LNCAP (cell line): ENCODE data around the gene RTN4RL2.

Source experiments
- TF ChIP-seq, protein P1 (sequence below): fragments of 450-650 bp; IDR thresholded peaks from 2 replicates; pipeline ENCODE4 v1.5.1; 2017; ENCODE audit warnings: mild to moderate bottlenecking

Gene RTN4RL2

DNA sequence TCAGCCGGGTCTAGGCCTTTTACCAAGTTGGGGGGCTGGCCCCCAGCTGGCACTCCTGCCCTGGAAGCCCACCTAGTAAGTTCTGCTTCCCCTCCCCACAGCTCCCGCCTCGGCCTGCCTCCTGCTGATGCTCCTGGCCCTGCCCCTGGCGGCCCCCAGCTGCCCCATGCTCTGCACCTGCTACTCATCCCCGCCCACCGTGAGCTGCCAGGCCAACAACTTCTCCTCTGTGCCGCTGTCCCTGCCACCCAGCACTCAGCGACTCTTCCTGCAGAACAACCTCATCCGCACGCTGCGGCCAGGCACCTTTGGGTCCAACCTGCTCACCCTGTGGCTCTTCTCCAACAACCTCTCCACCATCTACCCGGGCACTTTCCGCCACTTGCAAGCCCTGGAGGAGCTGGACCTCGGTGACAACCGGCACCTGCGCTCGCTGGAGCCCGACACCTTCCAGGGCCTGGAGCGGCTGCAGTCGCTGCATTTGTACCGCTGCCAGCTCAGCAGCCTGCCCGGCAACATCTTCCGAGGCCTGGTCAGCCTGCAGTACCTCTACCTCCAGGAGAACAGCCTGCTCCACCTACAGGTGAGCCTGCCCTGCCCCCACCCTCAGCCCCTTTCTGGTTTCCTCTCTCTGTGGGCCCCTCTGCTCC, 7.3 kb downstream of the RTN4RL2 start:
- TF ChIP-seq, protein P1, sequence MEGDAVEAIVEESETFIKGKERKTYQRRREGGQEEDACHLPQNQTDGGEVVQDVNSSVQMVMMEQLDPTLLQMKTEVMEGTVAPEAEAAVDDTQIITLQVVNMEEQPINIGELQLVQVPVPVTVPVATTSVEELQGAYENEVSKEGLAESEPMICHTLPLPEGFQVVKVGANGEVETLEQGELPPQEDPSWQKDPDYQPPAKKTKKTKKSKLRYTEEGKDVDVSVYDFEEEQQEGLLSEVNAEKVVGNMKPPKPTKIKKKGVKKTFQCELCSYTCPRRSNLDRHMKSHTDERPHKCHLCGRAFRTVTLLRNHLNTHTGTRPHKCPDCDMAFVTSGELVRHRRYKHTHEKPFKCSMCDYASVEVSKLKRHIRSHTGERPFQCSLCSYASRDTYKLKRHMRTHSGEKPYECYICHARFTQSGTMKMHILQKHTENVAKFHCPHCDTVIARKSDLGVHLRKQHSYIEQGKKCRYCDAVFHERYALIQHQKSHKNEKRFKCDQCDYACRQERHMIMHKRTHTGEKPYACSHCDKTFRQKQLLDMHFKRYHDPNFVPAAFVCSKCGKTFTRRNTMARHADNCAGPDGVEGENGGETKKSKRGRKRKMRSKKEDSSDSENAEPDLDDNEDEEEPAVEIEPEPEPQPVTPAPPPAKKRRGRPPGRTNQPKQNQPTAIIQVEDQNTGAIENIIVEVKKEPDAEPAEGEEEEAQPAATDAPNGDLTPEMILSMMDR = no peak

DNA sequence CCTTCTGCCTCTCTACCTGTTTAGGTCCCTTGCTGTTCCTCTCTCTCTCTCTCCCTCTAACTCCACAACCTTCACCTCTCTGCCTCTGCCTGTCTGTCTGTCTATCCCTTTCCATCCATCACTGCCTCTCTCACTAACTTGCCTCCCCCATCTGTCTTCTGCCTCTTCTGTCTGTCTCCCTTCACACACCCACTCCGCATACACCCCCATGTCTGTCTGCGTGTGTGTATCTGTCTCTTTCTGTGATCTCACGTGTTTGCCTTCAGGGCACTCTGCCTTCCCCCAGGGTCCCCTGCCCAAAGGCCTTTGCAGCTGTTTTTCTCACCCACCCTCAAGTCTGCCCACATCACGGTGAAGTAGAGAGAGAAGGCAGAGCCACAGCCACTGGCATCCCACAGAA, 7.9 kb downstream of the RTN4RL2 start:
- TF ChIP-seq, protein P1 = no peak

DNA sequence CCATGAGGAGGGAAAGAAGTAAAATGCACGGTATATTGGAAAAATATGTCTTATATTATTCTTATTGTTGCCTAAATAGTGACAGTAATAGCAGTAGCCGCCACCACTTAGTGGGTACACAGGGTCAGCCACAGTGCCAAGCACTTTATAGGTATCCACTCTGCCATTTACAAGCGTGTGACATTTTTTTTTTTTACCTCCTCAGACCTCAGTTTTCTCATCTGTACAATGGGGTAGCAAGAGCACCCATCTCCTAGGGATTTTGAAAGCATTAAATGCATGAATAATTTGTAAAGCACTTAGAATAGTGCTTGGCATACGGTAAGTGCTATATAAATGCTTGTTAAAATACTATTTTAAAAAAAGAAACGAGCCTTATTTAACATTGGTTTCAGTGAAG, 8.9 kb downstream of the RTN4RL2 start:
- TF ChIP-seq, protein P1 = no peak

DNA sequence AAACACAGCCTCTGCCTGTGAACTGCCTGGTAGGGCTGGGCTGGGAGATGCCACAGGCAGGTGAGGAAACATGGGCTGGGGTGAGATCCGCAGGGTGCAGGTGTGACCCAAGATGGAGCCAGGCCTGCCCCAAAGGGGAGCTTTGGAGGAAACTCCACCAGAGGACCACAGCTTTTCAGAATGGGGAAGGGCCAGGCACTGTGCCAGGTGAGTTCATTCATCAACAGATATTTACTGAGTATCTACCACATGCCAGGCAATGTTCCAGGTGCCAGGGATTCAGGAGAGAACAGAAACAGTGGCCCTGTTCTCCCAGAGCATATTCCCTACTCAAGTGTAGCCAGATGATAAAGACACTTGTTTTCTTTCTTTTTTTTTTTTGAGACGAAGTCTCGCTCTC, 11.2 kb downstream of the RTN4RL2 start:
- TF ChIP-seq, protein P1 = no peak

DNA sequence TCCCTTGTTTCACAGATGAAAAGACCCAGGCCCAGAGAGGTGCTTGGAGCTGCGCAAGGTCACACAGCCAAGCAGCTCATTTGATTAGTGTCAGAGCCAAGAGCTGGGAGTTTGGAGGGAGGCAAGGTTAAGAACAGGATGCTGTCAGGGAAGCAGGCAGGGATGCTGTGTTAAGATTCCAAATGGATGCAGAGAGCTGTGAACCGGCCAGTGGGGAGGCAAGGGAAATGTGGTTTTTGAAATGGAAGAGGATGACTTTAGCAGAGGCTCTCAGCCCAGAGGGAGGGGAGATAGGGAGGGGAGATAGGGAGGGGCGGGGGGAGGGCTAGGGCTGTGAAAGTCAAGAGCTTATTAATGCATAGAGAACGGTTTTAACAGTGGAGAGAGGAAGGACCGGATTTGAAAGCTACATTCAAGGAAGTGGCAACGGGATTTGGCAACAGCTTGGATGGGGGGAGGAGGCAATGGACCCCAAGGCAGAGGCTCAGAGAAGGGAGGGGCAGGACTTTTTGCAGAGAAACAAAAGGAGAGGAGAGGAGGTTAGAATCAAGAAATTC, 13.0 kb downstream of the RTN4RL2 start:
- TF ChIP-seq, protein P1 = no peak

DNA sequence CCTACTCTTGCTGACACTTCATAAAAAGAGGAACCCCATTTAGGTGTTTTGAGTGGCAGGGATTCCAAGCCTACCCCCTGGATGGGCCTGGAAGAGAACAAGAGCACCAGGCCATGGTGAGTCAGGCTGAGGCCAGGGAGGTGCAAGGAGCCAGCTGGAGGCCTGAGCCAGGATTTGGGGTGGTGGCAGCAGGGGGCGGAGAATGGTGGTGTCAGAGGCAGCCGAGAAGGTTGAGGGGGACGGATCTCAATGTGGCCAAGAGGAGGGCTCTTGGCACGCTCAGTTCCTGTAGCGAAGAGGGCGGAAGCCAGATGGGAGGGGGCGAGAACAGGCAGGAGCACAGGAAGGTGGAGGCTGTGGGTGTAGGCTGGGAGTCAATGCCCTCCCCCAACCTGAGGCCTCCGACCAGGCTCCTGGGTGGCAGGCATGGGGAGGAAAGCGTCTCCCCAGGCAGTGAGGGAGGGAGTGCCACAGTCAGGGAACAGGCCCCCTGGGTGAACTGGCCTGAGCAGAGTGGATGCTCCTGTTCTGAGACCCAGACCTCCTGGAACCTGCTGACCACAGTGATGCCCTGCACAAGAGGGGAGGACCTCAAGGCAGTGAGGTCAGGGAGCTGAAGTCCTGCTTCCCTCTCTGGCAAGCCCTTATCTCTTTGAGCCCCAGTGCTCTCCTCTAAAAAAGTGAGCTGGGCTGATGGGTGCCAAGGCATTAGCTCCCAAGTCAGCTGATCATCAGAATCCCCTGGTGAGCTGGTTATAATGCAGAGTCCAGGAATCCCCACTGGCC, 13.9 kb downstream of the RTN4RL2 start:
- TF ChIP-seq, protein P1 = no peak

DNA sequence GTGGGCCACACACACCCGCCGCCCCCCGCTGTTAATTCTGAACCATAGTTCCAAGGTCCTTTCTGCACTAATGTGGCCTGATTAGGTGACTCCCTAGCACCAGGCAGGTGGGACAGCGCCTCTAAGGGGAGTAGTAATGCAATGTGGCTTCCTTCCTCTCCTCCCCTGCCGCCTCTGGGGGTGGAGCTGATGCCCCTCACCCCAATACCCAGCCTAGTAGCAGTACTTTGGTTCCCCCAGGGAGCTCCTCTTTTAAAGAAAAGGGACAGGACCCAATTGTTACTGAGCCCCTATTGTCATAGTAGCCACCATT, 14.4 kb downstream of the RTN4RL2 start:
- TF ChIP-seq, protein P1 = no peak
